ENCODE data around the gene TMEM198.

The TMEM198 gene

GRCh38 chr2:219508971-219509779 is 34.7 kb upstream of the TMEM198 start:
- no peak for DNase-seq (ENCODE audit: low spot score)

GRCh38 chr2:219509780-219510511 is 33.9 kb upstream of the TMEM198 start:
- DNase-seq (ENCODE audit: low spot score), result peak; percentile 76

- DNase-seq (ENCODE audit: low spot score), result no peak
Measured at GRCh38 chr2:219510512-219511135, 33.2 kb upstream of the TMEM198 start.

GRCh38 chr2:219511547-219512325 is 32.1 kb upstream of the TMEM198 start:
- no peak for DNase-seq (ENCODE audit: low spot score)

- no peak for DNase-seq (ENCODE audit: low spot score)
Measured at GRCh38 chr2:219512524-219513216, 31.2 kb upstream of the TMEM198 start.

GRCh38 chr2:219513787-219514186 is 30.0 kb upstream of the TMEM198 start:
- DNase-seq (ENCODE audit: low spot score), result no peak

GRCh38 chr2:219514196-219514761 is 29.5 kb upstream of the TMEM198 start, which contains the start of gene ASIC4:
Gene ASIC4, plus strand, starts transcription at chr2:219514482. Its CDS starts 243 bp downstream, at chr2:219514725.
- DNase-seq (ENCODE audit: low spot score), result no peak

GRCh38 chr2:219514836-219515235 is 29.0 kb upstream of the TMEM198 start:
- DNase-seq (ENCODE audit: low spot score), result no peak

GRCh38 chr2:219515874-219516629 is 27.8 kb upstream of the TMEM198 start:
- DNase-seq (ENCODE audit: low spot score), result no peak

GRCh38 chr2:219516888-219517287 is 26.9 kb upstream of the TMEM198 start:
- no peak for DNase-seq (ENCODE audit: low spot score)

- no peak for DNase-seq (ENCODE audit: low spot score)
Measured at GRCh38 chr2:219517954-219518778, 25.7 kb upstream of the TMEM198 start.

- no peak for DNase-seq (ENCODE audit: low spot score)
Measured at GRCh38 chr2:219519526-219519916, 24.3 kb upstream of the TMEM198 start.

GRCh38 chr2:219520079-219520478 is 23.7 kb upstream of the TMEM198 start:
- no peak for DNase-seq (ENCODE audit: low spot score)

GRCh38 chr2:219521066-219521880 is 22.6 kb upstream of the TMEM198 start:
- peak; percentile 91 for DNase-seq (ENCODE audit: low spot score)

- DNase-seq (ENCODE audit: low spot score), result peak; percentile 88
Measured at GRCh38 chr2:219522111-219523030, 21.5 kb upstream of the TMEM198 start.

GRCh38 chr2:219523031-219523671 is 20.7 kb upstream of the TMEM198 start:
- peak; percentile 54 for DNase-seq (ENCODE audit: low spot score)

GRCh38 chr2:219524817-219525216 is 19.0 kb upstream of the TMEM198 start:
- DNase-seq (ENCODE audit: low spot score), result no peak
